Natural killer cell (primary cell): ENCODE results near the gene ELOB. TPM values are rescaled to one million over a fixed set of nuclear protein-coding genes. Genes with fewer than 3 reads are reported as not detected.

Experiments
- ATAC-seq, 3 donors: fragments of 150-1000 bp in 2 of 3; fragments of 200-7000 bp in 1 of 3; cut with Tn5 transposase; 1 replicate in 1 of 3; 2 replicates in 2 of 3; pipeline ENCODE4 v1.10.0; 2021; ENCODE audit warnings: mild to moderate bottlenecking in 2 of 3, moderate library complexity in 2 of 3
- DNase-seq, 2 donors: peaks; one replicate each; pipeline versions ENCODE4 v3.0.0 to v3.0.0-alpha.2; 2013 to 2021; ENCODE audit warnings: mixed read lengths in 1 of 2
- H3K27ac ChIP-seq: one replicate; pipeline ENCODE4 v1.5.1; 2013; ENCODE audit warnings: mild to moderate bottlenecking, low read length
- H3K27me3 ChIP-seq: one replicate; pipeline ENCODE4 v1.6.1; 2013; ENCODE audit warnings: low read length; ENCODE audit not compliant: control insufficient read depth, insufficient read depth
- H3K36me3 ChIP-seq: one replicate; pipeline ENCODE4 v1.6.1; 2013; ENCODE audit warnings: low read length; ENCODE audit not compliant: control insufficient read depth, insufficient read depth
- H3K4me1 ChIP-seq: one replicate; pipeline ENCODE4 v1.6.1; 2013; ENCODE audit warnings: low read length; ENCODE audit not compliant: control insufficient read depth, insufficient read depth
- H3K4me3 ChIP-seq: one replicate; pipeline ENCODE4 v1.5.1; 2013; ENCODE audit warnings: low read length
- H3K9me3 ChIP-seq: one replicate; pipeline ENCODE4 v1.6.1; 2013; ENCODE audit warnings: low read length; ENCODE audit not compliant: control insufficient read depth, insufficient read depth
- H3K27ac Mint-ChIP-seq, 2 donors: one replicate each; pipeline ENCODE4 v1.8.0; 2022; ENCODE audit warnings: mild to moderate bottlenecking in 2 of 2, mixed read lengths in 2 of 2, moderate library complexity in 1 of 2
- H3K27me3 Mint-ChIP-seq, 2 donors: one replicate each; pipeline ENCODE4 v1.8.0; 2022; ENCODE audit warnings: low read depth in 2 of 2, mixed read lengths in 2 of 2
- H3K36me3 Mint-ChIP-seq: one replicate; pipeline ENCODE4 v1.8.0; 2022; ENCODE audit warnings: mixed read lengths
- H3K4me1 Mint-ChIP-seq, 2 donors: one replicate each; pipeline ENCODE4 v1.8.0; 2022; ENCODE audit warnings: mixed read lengths in 2 of 2
- H3K4me3 Mint-ChIP-seq: one replicate; pipeline ENCODE4 v1.8.0; 2022; ENCODE audit warnings: mild to moderate bottlenecking, moderate library complexity, mixed read lengths
- H3K9me3 Mint-ChIP-seq, 2 donors: one replicate each; pipeline ENCODE4 v1.8.0; 2022; ENCODE audit warnings: mixed read lengths in 2 of 2
- WGBS: methylation state at CpG from one replicate; pipeline ENCODE4 v1.1.7; 2013; ENCODE audit warnings: missing lambda C conversion rate; ENCODE audit not compliant: insufficient coverage; 5-methylcytosine and 5-hydroxymethylcytosine counted together
- intact Hi-C: fragments of 100-400 bp; cut with micrococcal nuclease; formaldehyde crosslinking; loops from one replicate; pipeline ENCODE4 v1.14.2; 2022
- total RNA-seq, 4 donors: library from RNA; stranded (reverse); fragments of 120-200 nt in 1 of 4; gene quantifications; one replicate each; pipeline versions ENCODE4 v1.2.3 to v1.2.4, GENCODE V29; 2013 to 2022
- TF ChIP-seq, protein P1 (sequence below): fragments of 200-600 bp; IDR thresholded peaks from one replicate; pipeline ENCODE4 v1.8.0; 2022; ENCODE audit warnings: antibody characterized with exemption

ELOB gene
- total RNA-seq, 3 donors from 2014 or later (not counting 1 experiment from before 2014, with no cell fraction given) = 146 to 207 (median 161) TPM

DNA sequence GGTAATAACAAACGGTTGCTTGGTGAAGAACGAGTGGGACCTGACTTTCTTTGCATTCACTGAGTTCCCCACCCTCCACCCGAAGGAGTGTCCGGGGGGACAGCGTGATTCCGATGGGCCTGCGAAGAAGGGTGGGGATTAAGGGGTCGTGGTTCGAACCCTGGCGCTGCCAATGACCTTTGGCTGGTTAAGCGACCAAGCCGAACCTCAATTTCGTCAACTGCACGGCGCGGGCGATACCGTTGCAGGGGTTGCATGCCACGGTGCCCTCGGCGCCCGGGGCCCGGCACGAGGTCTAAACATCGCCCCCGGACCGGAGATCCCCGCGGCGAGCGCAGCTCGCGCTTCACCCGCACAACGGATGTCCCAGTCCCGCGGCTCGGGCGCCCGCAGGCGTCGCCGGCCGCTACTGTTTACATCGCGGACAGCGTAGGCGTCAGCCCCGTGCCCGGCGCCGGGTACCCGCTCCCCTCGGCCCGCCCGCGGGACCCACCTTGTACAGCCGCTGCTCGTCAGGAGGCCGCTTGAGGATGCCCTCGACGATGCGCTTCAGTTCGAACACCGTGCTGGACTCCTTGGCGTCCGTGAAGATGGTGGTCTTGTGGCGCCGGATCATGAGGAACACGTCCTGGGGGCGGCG lies 460 bp downstream of the ELOB start:
- Mint-ChIP-seq H3K4me1 (peaks cover 29 to 38% of the 10 kb centered on the region in 2 donors), H3K4me3 (peak overlapping the region; percentile 89), H3K9me3 (no peaks in the 10 kb centered on the region), H3K27me3 (no peaks in the 10 kb centered on the region), H3K27ac (peak overlapping the region; percentile 93 to 95), H3K36me3 (peaks cover 8% of the 10 kb centered on the region)
- Histone ChIP-seq H3K36me3 (peaks cover 23% of the 10 kb centered on the region), H3K9me3 (no peaks in the 10 kb centered on the region), H3K27ac (peak overlapping the region; percentile 79), H3K4me3 (peak overlapping the region; percentile 73), H3K27me3 (no peaks in the 10 kb centered on the region), H3K4me1 (peaks cover 49% of the 10 kb centered on the region)
- WGBS = under 1% methylated on average over 70 of the region's 72 CpGs
- TF ChIP-seq, protein P1, sequence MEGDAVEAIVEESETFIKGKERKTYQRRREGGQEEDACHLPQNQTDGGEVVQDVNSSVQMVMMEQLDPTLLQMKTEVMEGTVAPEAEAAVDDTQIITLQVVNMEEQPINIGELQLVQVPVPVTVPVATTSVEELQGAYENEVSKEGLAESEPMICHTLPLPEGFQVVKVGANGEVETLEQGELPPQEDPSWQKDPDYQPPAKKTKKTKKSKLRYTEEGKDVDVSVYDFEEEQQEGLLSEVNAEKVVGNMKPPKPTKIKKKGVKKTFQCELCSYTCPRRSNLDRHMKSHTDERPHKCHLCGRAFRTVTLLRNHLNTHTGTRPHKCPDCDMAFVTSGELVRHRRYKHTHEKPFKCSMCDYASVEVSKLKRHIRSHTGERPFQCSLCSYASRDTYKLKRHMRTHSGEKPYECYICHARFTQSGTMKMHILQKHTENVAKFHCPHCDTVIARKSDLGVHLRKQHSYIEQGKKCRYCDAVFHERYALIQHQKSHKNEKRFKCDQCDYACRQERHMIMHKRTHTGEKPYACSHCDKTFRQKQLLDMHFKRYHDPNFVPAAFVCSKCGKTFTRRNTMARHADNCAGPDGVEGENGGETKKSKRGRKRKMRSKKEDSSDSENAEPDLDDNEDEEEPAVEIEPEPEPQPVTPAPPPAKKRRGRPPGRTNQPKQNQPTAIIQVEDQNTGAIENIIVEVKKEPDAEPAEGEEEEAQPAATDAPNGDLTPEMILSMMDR = no peak
- ATAC-seq (peak; percentile 34 to 56 (median 53)), DNase-seq (peak; percentile 51 to 63)
- intact Hi-C loops = loop anchor here (2.0 kb wide), 1 partner anchor 24 kb away; the partner anchor contains the start of gene SRRM2

DNA sequence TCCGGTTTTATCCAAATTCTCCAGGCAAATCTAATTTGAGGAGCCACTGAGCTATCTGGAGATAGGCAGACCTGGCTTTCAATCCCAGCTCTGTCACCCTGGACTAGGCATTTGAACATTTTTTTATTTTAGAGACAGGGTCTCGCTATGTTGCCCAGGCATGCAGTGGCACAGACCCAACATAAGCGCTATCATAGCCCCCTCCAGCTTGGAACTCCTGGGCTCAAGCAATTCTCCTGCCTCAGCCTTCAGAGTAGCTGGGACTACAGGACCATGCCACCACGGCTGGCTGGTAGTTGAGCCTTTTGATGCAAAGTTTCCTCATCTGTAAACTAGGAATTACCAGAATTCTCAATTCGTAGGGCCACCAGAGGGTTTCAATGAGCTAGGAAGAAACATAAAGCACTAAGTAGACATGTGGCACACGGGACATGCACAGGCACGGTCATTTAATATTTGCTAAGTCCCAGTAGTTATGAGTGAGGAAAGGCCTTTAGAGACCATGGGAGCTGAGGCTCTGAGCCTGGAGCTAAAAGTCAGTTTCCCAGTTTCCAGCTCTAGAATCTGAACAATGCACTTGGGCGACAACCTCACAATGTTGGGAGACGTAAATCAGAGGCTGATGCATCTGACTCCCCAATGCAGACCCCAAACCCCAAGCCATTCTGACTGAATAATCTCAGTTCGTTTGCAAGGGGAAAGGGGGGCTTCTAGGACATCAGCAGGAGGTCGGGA lies 1.1 kb downstream of the ELOB start:
- no peaks in the 10 kb centered on the region for H3K9me3 ChIP-seq
- H3K27me3 ChIP-seq = no peaks in the 10 kb centered on the region
- WGBS = 72% methylated on average over 11 of the region's 11 CpGs
- DNase-seq = peak in 1 of 2 donors; percentile 16
- peaks cover 46% of the 10 kb centered on the region for H3K4me1 ChIP-seq
- H3K4me3 ChIP-seq = peak overlapping the region; percentile 73
- no peaks in the 10 kb centered on the region for H3K9me3 Mint-ChIP-seq
- H3K27me3 Mint-ChIP-seq = no peaks in the 10 kb centered on the region
- peaks cover 30% of the 10 kb centered on the region for H3K36me3 ChIP-seq
- H3K36me3 Mint-ChIP-seq = peaks cover 8% of the 10 kb centered on the region
- H3K27ac Mint-ChIP-seq = peak overlapping the region; percentile 93 to 95
- H3K4me1 Mint-ChIP-seq = peaks cover 29 to 41% of the 10 kb centered on the region in 2 donors
- TF ChIP-seq, protein P1 = no peak
- intact Hi-C loops = loop anchor here (2.0 kb wide), 1 partner anchor 23 kb away; the partner anchor contains the start of gene SRRM2
- peak overlapping the region; percentile 89 for H3K4me3 Mint-ChIP-seq
- no peak for ATAC-seq
- peak overlapping the region; percentile 79 for H3K27ac ChIP-seq

DNA sequence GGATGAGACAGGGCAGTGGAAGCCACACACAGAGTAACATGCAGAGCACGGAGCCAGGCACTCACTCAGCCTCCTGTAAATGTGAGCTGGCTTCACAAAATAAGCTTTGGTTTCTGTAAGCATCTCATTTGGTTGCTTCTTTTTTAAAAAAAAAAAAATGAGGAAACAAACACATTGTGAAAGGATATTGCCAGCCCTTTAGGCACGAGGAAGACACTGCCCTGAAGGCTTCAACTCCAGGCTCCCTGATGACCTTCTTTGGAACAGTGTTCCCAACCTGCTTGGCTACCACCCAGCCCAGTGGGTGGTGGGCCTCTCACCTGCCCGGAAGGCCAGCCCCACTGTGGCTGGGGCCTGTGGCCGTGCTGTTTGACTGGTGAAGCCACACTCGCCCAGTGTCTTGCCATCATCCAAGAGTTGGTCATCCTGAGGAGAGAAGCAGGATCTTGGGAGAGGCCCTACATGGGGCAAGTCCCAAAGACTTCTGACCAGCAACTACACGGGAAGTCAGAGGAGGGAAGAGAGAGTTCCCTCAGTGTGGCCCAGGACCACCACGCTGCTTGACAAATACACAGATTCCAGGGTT lies 1.9 kb downstream of the ELOB start:
- H3K27ac ChIP-seq = no peak overlapping the region
- no peak overlapping the region for H3K4me3 ChIP-seq
- peak overlapping the region; percentile 89 for H3K4me3 Mint-ChIP-seq
- H3K4me1 ChIP-seq = peaks cover 46% of the 10 kb centered on the region
- peaks cover 29 to 37% of the 10 kb centered on the region in 2 donors for H3K4me1 Mint-ChIP-seq
- no peaks in the 10 kb centered on the region for H3K27me3 Mint-ChIP-seq
- H3K36me3 Mint-ChIP-seq = peaks cover 8% of the 10 kb centered on the region
- no peaks in the 10 kb centered on the region for H3K9me3 Mint-ChIP-seq
- DNase-seq (no peak), ATAC-seq (no peak)
- H3K36me3 ChIP-seq = peaks cover 36% of the 10 kb centered on the region
- no peaks in the 10 kb centered on the region for H3K27me3 ChIP-seq
- intact Hi-C loops = no loop called here
- no peaks in the 10 kb centered on the region for H3K9me3 ChIP-seq
- TF ChIP-seq, protein P1 = no peak
- 86% methylated on average over 7 of the region's 7 CpGs for WGBS
- peak overlapping the region in 1 of 2 donors; percentile 93 for H3K27ac Mint-ChIP-seq
